ENCODE data around the gene MFSD2B.

The MFSD2B gene

GRCh38 chr2:24019729-24020128 is 9.8 kb downstream of the MFSD2B start:
- TF ChIP-seq REST (IDR thresholded peaks at IDR 0.05; ENCODE audit: low read depth) (no peak), MAX (IDR thresholded peaks at IDR 0.05) (no peak), TEAD4 (IDR thresholded peaks at IDR 0.05) (no peak), NFIC (IDR thresholded peaks at IDR 0.05) (no peak), TAF1 (IDR thresholded peaks at IDR 0.05; ENCODE audit: low read depth) (no peak), RAD21 (IDR thresholded peaks at IDR 0.05; ENCODE audit: low read depth) (no peak), ZBTB7A (IDR thresholded peaks at IDR 0.05; ENCODE audit: low read depth) (no peak)

- TF ChIP-seq REST (IDR thresholded peaks at IDR 0.05; ENCODE audit: low read depth) = no peak
- no peak for TF ChIP-seq EGR1 (IDR thresholded peaks at IDR 0.05)
- no peak for TF ChIP-seq USF1 (IDR thresholded peaks at IDR 0.05)
- TF ChIP-seq TAF1 (IDR thresholded peaks at IDR 0.05; ENCODE audit: low read depth) = no peak
Measured at GRCh38 chr2:24020244-24020643, 10.4 kb downstream of the MFSD2B start.

GRCh38 chr2:24021122-24021998 is 11.5 kb downstream of the MFSD2B start:
- TF ChIP-seq CEBPB (IDR thresholded peaks at IDR 0.05) = no peak
- TF ChIP-seq RAD21 (IDR thresholded peaks at IDR 0.05; ENCODE audit: low read depth) = peak; percentile 63
- no peak for TF ChIP-seq REST (IDR thresholded peaks at IDR 0.05; ENCODE audit: low read depth)
- TF ChIP-seq TCF12 (IDR thresholded peaks at IDR 0.05; ENCODE audit: low read depth) = no peak
- TF ChIP-seq TEAD4 (IDR thresholded peaks at IDR 0.05) = no peak

- no peak for TF ChIP-seq RAD21 (IDR thresholded peaks at IDR 0.05; ENCODE audit: low read depth)
- TF ChIP-seq CREB1 (IDR thresholded peaks at IDR 0.05; ENCODE audit: low read depth) = no peak
Measured at GRCh38 chr2:24022324-24022974, 12.6 kb downstream of the MFSD2B start.

GRCh38 chr2:24022975-24023575 is 13.2 kb downstream of the MFSD2B start:
- TF ChIP-seq USF1 (IDR thresholded peaks at IDR 0.05) = no peak
- TF ChIP-seq CREB1 (IDR thresholded peaks at IDR 0.05; ENCODE audit: low read depth) = no peak
- no peak for TF ChIP-seq ZBTB7A (IDR thresholded peaks at IDR 0.05; ENCODE audit: low read depth)
- TF ChIP-seq EGR1 (IDR thresholded peaks at IDR 0.05) = no peak
- no peak for TF ChIP-seq YY1 (IDR thresholded peaks at IDR 0.05; ENCODE audit: low read depth)
- TF ChIP-seq TEAD4 (IDR thresholded peaks at IDR 0.05) = no peak
- TF ChIP-seq NFIC (IDR thresholded peaks at IDR 0.05) = no peak
- no peak for TF ChIP-seq TCF12 (IDR thresholded peaks at IDR 0.05; ENCODE audit: low read depth)
- TF ChIP-seq CEBPB (IDR thresholded peaks at IDR 0.05) = no peak
- no peak for TF ChIP-seq MAX (IDR thresholded peaks at IDR 0.05)
- no peak for TF ChIP-seq EP300 (IDR thresholded peaks at IDR 0.05; ENCODE audit: borderline replicate concordance)
- TF ChIP-seq TAF1 (IDR thresholded peaks at IDR 0.05; ENCODE audit: low read depth) = no peak
- no peak for TF ChIP-seq REST (IDR thresholded peaks at IDR 0.05; ENCODE audit: low read depth)
- no peak for TF ChIP-seq FOXM1 (IDR thresholded peaks at IDR 0.05; ENCODE audit: borderline replicate concordance, low read depth)
- no peak for TF ChIP-seq RAD21 (IDR thresholded peaks at IDR 0.05; ENCODE audit: low read depth)
